GM18907 (cell line): ENCODE results near the gene STON1.
"Not testable (repeated sequence)": the region's sequence is repeated elsewhere in the genome, so short reads cannot be mapped to it uniquely, and the experiment has no call there.

ENCODE experiments used
- ATAC-seq: cut with Tn5 transposase; IDR thresholded peaks from one replicate; pipeline ENCODE4 v1.9.1; 2021; ENCODE audit warnings: mild to moderate bottlenecking, moderate library complexity; ENCODE audit not compliant: unreplicated experiment

Gene STON1

GRCh38 chr2:48613211-48613610 lies 83.3 kb downstream of the STON1 start:
- no peak for ATAC-seq

GRCh38 chr2:48614581-48614980 lies 84.6 kb downstream of the STON1 start:
- ATAC-seq: not testable (repeated sequence)

- no peak for ATAC-seq
These were observed 87.7 kb downstream of the STON1 start, which contains the start of gene GTF2A1L for GRCh38 chr2:48617618-48618017. TSS of gene GTF2A1L (plus strand) at chr2:48617856. CDS start at chr2:48617875, 19 bp downstream.

- ATAC-seq: no peak
These were observed 89.6 kb downstream of the STON1 start for GRCh38 chr2:48619526-48619925.

GRCh38 chr2:48620604-48621003 lies 90.7 kb downstream of the STON1 start:
- no peak for ATAC-seq

GRCh38 chr2:48622691-48623090 lies 92.7 kb downstream of the STON1 start:
- not testable (repeated sequence) for ATAC-seq

- no peak for ATAC-seq
These were observed 94.7 kb downstream of the STON1 start for GRCh38 chr2:48624696-48625095.

GRCh38 chr2:48626047-48626446 lies 96.1 kb downstream of the STON1 start:
- no peak for ATAC-seq

- ATAC-seq: no peak
These were observed 103.2 kb downstream of the STON1 start for GRCh38 chr2:48633143-48633542.

- no peak for ATAC-seq
These were observed 105.8 kb downstream of the STON1 start for GRCh38 chr2:48635786-48636185.

- ATAC-seq: no peak
These were observed 108.3 kb downstream of the STON1 start for GRCh38 chr2:48638261-48638660.
